HG03280 (cell line): ENCODE data around the gene ZNF445.
"Not testable (repeated sequence)": the region's sequence is repeated elsewhere in the genome, so short reads cannot be mapped to it uniquely, and the experiment has no call there.

Source experiments
- ATAC-seq: cut with Tn5 transposase; IDR thresholded peaks from one replicate; pipeline ENCODE4 v1.9.1; 2021; ENCODE audit warnings: mild to moderate bottlenecking, moderate library complexity; ENCODE audit not compliant: unreplicated experiment

The ZNF445 gene

DNA sequence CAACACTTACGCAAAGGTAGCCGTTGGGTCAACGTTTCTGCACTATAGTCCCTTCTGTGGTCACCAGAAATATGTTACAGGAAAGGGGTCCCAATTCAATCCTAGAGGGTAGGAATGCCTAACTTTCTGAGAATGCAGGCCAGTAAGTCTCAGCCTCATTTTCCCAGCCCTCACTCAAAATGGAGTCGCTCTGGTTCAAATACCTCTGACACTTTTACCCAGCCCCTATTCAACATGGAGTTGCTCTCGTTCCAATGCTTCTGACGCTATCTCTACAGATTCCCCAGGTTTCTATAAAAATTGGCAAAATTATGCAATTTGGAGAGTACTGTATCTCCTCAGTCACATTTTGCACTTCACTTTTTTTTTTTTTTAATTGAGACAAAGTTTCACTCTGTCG, 39.7 kb downstream of the ZNF445 start:
- ATAC-seq, result no peak

DNA sequence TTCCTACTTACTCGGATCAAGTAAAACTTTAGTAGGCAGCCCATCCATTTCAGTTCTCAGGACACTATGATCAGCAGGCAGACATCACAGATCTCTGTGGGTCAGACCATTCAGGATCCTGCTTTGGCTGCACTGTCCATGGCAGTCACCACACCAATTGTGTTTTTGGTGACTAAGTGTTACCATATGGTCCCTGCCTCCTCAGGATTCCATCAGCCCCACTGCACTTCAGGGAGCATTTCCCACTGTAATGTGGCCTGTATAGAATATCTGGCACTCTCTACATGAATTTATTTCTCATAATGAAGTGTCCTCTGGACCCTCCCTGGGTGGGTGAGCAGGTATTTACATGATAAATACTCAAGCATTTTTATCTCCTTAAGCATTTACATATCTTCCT, 41.3 kb downstream of the ZNF445 start:
- no peak for ATAC-seq

DNA sequence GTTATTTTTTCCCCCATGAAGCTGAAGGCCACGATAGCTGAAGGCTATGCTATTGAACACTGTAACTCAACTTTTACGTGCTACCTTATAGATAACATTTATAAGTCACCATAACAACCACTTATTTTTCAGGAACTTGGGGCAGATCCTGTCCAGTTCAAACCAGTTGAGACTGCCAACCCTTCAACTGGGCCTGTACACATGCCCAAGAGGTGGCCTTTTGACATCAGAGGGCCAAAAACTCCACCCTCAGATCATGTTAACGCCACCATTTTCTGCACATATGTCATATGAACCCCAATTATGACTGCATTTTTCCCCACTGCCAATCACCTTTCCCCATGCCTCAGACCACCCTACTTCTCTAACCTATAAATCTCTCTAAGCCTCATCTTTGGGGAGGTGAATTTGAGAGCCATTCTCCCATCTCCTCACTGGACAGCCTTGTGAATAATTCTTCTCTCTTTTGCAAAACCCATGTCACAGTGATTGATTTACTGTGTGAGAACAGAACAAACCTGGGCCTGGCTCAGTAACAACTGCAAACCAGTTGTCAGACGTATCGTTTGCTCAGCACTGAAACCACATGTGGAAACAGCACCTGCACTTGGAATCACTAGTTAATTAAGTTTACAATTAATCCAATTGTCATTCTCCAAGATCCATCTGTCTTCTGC, 42.5 kb downstream of the ZNF445 start:
- no peak for ATAC-seq

GRCh38 chr3:44430466-44430865, 47.0 kb downstream of the ZNF445 start:
- ATAC-seq, result no peak

DNA sequence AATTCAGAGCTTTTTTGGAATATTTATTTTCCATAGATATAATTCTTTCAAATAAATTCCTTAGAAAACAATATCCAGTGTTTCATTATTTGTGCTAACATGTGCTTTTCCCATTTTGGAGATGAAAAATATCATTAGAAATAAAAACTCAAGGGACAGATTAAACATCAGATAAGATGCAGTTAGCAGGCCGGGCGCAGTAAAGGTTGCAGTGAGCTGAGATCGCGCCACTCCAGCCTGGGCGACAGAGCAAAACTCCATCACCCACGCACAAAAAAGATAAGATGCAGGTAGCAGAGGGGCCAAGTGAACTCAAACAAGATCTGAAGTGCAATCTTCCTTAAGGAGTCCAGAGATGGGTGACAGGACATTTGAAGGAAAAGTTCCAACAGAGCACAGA, 48.0 kb downstream of the ZNF445 start:
- ATAC-seq, result no peak

GRCh38 chr3:44428910-44429309, 48.6 kb downstream of the ZNF445 start:
- ATAC-seq, result no peak

DNA sequence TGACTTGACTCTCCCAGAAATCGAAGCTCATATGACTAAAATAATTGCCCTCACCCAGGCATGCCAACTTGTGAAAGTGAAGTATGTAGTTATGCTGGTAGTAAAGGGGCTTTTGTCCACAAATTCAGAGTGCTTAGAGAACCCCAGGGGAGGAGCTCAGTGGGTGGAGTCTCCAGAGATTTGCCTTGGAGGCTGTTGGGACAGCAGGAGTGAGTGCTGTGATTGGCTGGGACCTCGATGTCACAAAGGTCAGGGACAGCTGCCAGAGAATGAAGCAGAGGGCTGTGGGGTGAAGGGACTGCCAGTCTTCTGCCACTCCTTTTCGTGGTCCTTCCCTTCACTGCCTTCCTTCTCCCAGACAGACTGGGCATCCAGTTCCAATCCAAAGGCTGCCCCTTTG, 49.8 kb downstream of the ZNF445 start:
- no peak for ATAC-seq

GRCh38 chr3:44424758-44425157, 52.7 kb downstream of the ZNF445 start:
- no peak for ATAC-seq

GRCh38 chr3:44421280-44421679, 56.2 kb downstream of the ZNF445 start:
- ATAC-seq, result no peak

- ATAC-seq, result no peak
Observed at GRCh38 chr3:44420676-44421075, 56.8 kb downstream of the ZNF445 start.

DNA sequence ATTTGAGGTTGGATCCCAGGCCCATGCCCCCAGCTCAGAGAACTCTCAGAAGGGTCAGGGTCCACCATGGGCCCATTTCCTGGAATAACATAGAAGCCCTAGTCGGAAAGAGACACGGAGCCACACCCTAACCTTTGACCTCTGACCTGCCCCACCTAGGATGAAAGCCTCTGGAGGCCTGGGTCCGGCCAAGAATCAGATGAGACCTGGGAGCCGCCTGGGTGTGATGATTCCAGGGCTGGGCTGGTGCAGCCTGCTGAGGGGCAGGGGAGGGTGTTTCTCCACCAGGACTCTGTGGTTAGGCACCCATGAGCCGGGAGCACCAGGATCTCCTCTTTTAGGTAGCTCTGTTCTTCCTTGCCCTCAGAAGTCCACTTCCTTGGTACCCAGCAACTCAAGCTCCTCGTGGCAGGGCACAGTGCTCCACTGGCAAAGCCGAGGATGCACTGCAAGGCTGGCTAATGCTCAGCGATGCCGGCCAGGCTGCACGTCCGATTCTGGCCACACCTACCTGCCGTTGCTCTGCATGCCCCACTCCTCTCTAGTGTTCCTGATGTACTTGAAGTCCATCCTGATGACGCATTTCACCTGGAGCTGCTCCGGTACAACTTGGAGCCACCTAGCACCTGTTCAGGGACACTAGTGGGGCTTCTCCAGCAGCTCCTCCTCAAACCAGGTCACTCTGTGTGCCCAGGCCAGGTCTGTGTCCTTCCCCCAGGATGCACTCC, 57.4 kb downstream of the ZNF445 start:
- no peak for ATAC-seq

- no peak for ATAC-seq
Observed at GRCh38 chr3:44419116-44419922, 58.2 kb downstream of the ZNF445 start.

GRCh38 chr3:44418549-44418948, 58.9 kb downstream of the ZNF445 start:
- ATAC-seq, result no peak

- not testable (repeated sequence) for ATAC-seq
Observed at GRCh38 chr3:44418118-44418517, 59.4 kb downstream of the ZNF445 start.

- no peak for ATAC-seq
Observed at GRCh38 chr3:44416031-44417030, 61.1 kb downstream of the ZNF445 start.

DNA sequence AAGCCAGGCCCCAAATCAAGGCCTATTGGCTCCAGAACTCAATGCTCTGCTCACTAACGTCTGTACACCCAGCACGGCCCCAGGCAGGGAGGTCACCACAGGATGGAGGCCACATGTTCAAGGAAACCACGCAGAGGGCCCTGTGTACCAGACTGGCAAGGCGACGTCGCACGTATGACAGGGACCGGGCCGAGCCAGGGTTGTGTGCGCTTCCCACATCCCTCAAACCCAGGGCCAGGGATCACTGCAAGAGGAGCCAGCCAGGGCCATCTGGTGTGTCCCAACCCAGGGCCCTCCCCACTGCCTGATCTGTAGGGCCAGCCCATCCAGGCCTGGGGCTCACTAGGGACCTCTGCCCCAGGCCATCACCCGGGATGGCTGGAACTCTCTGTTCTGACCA, 62.0 kb downstream of the ZNF445 start:
- no peak for ATAC-seq

- no peak for ATAC-seq
Observed at GRCh38 chr3:44414517-44415090, 62.9 kb downstream of the ZNF445 start.

- ATAC-seq, result no peak
Observed at GRCh38 chr3:44412365-44412764, 65.1 kb downstream of the ZNF445 start.

GRCh38 chr3:44411031-44411645, 66.3 kb downstream of the ZNF445 start:
- no peak for ATAC-seq
